GM12878 (cell line): Measurements from ENCODE around the gene MMP13. TPM values are rescaled to one million over a fixed set of nuclear protein-coding genes. Genes with fewer than 3 reads are reported as not detected.

Experiments
- ATAC-seq: fragments of 200-7000 bp; cut with Tn5 transposase; 3 replicates; pipeline ENCODE4 v1.9.1; 2020; ENCODE audit warnings: mild to moderate bottlenecking, moderate library complexity
- BruUV-seq: library from RNA; stranded (reverse); fragments of 400-500 nt; replicated peaks from 2 replicates; lab custom pipeline; 2021; lab: Mats Ljungman, UMichigan
- CTCF ChIA-PET: fragments of 300-600 bp; sonication (Branson Sonifier 250); formaldehyde crosslinking; extraction: SDS; loops from one replicate; lab custom pipeline; 2021; ENCODE audit warnings: inconsistent platforms; lab: Yijun Ruan, JAX
- POLR2A ChIA-PET: fragments of 350-600 bp; formaldehyde crosslinking; extraction: SDS; loops from one replicate; lab custom pipeline; 2021; ENCODE audit warnings: inconsistent platforms; lab: Charles Lee
- RAD21 ChIA-PET: fragments of 300-600 bp; sonication (Branson Sonifier 250); formaldehyde crosslinking; loops from one replicate; lab custom pipeline; 2023; ENCODE audit warnings: antibody characterized with exemption; ENCODE audit not compliant: unreplicated experiment; lab: Charles Lee
- SMC1A ChIA-PET: fragments of 300-600 bp; sonication (Branson Sonifier 250); formaldehyde crosslinking; loops from one replicate; lab custom pipeline; 2023; ENCODE audit not compliant: unreplicated experiment, uncharacterized antibody; lab: Charles Lee
- DNase-seq: peaks from one replicate; pipeline ENCODE4 v3.0.0-alpha.2; 2011; ENCODE audit warnings: low read depth, low spot score
- FAIRE-seq: peaks from 3 replicates; lab custom pipeline; 2011; peaks lifted over from hg19 to GRCh38; lab: Jason Lieb, UNC
- H2AFZ ChIP-seq: 2 replicates; pipeline ENCODE4 v1.6.0; 2011; ENCODE audit warnings: low read depth, low read length, control low read depth; ENCODE audit not compliant: control insufficient read depth
- H3K27ac ChIP-seq: 2 replicates; pipeline ENCODE4 v1.5.1; 2011; ENCODE audit warnings: control low read depth; ENCODE audit not compliant: control insufficient read depth, insufficient read depth
- H3K27me3 ChIP-seq, 2 experiments: replicated peaks in 1 of 2; 2 replicates each; pipeline versions ENCODE4 v1.6.0 to v1.6.1; 2011; ENCODE audit warnings: low read length in 1 of 2; ENCODE audit not compliant: control insufficient read depth in 2 of 2, insufficient read depth in 2 of 2
- H3K36me3 ChIP-seq, 2 experiments: 2 replicates each; pipeline ENCODE4 v1.5.1; 2011; ENCODE audit warnings: low read length in 1 of 2; ENCODE audit not compliant: control insufficient read depth in 2 of 2, insufficient read depth in 2 of 2
- H3K4me1 ChIP-seq: 2 replicates; pipeline ENCODE4 v1.6.1; 2011; ENCODE audit warnings: mild to moderate bottlenecking, low read length, moderate library complexity, mixed read lengths; ENCODE audit not compliant: control insufficient read depth, insufficient read depth
- H3K4me2 ChIP-seq: 2 replicates; pipeline ENCODE4 v1.6.0; 2011; ENCODE audit warnings: control low read depth; ENCODE audit not compliant: control insufficient read depth, insufficient read depth
- H3K4me3 ChIP-seq: fragments of 200-600 bp; sonication (generic); 2 replicates; pipeline ENCODE4 v1.5.1; 2016
- H3K79me2 ChIP-seq: 2 replicates; pipeline ENCODE4 v1.6.0; 2011; ENCODE audit warnings: low read length; ENCODE audit not compliant: control insufficient read depth, insufficient read depth
- H3K9ac ChIP-seq: 2 replicates; pipeline ENCODE4 v1.8.0; 2011; ENCODE audit warnings: low read length, control low read depth, mixed read lengths; ENCODE audit not compliant: control insufficient read depth, insufficient read depth
- H3K9me3 ChIP-seq: replicated peaks from 3 replicates; pipeline ENCODE4 v1.5.1; 2011; ENCODE audit warnings: mild to moderate bottlenecking, low read length; ENCODE audit not compliant: control insufficient read depth, insufficient read depth
- H4K20me1 ChIP-seq: 2 replicates; pipeline ENCODE4 v1.6.0; 2011; ENCODE audit not compliant: control insufficient read depth, insufficient read depth
- CBX3 ChIP-seq: fragments of 200-600 bp; sonication (generic); IDR thresholded peaks from 2 replicates; pipeline ENCODE4 v1.6.1; 2016; ENCODE audit warnings: low read depth, borderline replicate concordance
- CHD2 ChIP-seq: IDR thresholded peaks from 2 replicates; pipeline ENCODE4 v1.6.1; 2011; ENCODE audit warnings: low read depth, low read length, improper control_type of control experiment, borderline replicate concordance
- CTCF ChIP-seq, 3 experiments: IDR thresholded peaks in 2 of 3; conservative IDR thresholded peaks in 1 of 3; 2 replicates each; pipeline ENCODE4 v1.5.1; 2011; ENCODE audit warnings: low read depth in 3 of 3, low read length in 3 of 3, mild to moderate bottlenecking in 3 of 3, control low read depth in 2 of 3, moderate library complexity in 2 of 3, inconsistent platforms in 1 of 3, mixed read lengths in 1 of 3; ENCODE audit not compliant: control insufficient read depth in 2 of 3, insufficient read depth in 1 of 3; ENCODE audit errors: extremely low read depth in 1 of 3
- EP300 ChIP-seq, 2 experiments: fragments of 150-350 bp in 1 of 2; IDR thresholded peaks; 2 replicates each; pipeline ENCODE4 v1.6.1; 2011 to 2012; ENCODE audit warnings: low read depth in 2 of 2, low read length in 2 of 2, borderline replicate concordance in 1 of 2, improper control_type of control experiment in 1 of 2, inconsistent platforms in 1 of 2; ENCODE audit not compliant: control insufficient read depth in 1 of 2
- HCFC1 ChIP-seq: fragments of 150-350 bp; IDR thresholded peaks from 2 replicates; pipeline ENCODE4 v1.6.1; 2014; ENCODE audit warnings: low read length
- NR2C1 ChIP-seq: fragments of 450-650 bp; IDR thresholded peaks from 2 replicates; pipeline ENCODE4 v1.6.1; 2017; ENCODE audit warnings: antibody characterized with exemption, mild to moderate bottlenecking, moderate library complexity
- SMAD1 ChIP-seq: fragments of 450-650 bp; IDR thresholded peaks from 2 replicates; pipeline ENCODE4 v1.6.1; 2018; ENCODE audit warnings: mild to moderate bottlenecking, low read depth; ENCODE audit not compliant: partially characterized antibody
- TCF3 ChIP-seq: IDR thresholded peaks from 2 replicates; pipeline ENCODE4 v1.6.1; 2012; ENCODE audit warnings: low read depth, mild to moderate bottlenecking, low read length, borderline replicate concordance; ENCODE audit not compliant: insufficient read depth
- ZNF687 ChIP-seq: fragments of 450-650 bp; IDR thresholded peaks from 2 replicates; pipeline ENCODE4 v1.6.1; 2017; ENCODE audit warnings: mild to moderate bottlenecking, moderate library complexity
- in situ Hi-C: fragments of 300-500 bp; cut with MboI; formaldehyde crosslinking; loops from 9 replicates; pipeline ENCODE4 v1.14.3; 2018; ENCODE audit warnings: mixed read lengths
- intact Hi-C: fragments of 100-400 bp; cut with micrococcal nuclease; formaldehyde crosslinking; loops from one replicate; pipeline ENCODE4 v1.14.2; 2022; ENCODE audit not compliant: unreplicated experiment
- polyA plus RNA-seq, 11 experiments: library from polyadenylated mRNA; depleted of rRNA in 4 of 11; unstranded in 6 of 11; stranded (reverse) in 5 of 11; fragments of >200 nt; fragmentation: Nextera tagmentation in 4 of 11; fragmentation: Illumina TruSeq in 1 of 11; extraction: Ambion mirVana in 4 of 11; extraction: Trizol in 1 of 11; gene quantifications; 1 replicate in 1 of 11; 2 replicates in 10 of 11; pipeline versions ENCODE4 v1.2.1 to v1.2.3, GENCODE V29; 2011 to 2016; ENCODE audit warnings: inconsistent platforms in 2 of 11, missing spikeins in 2 of 11, low read depth in 1 of 11
- total RNA-seq, 4 experiments: library from RNA; depleted of rRNA in 3 of 4; stranded (reverse); fragments of >200 nt in 3 of 4; fragmentation: Illumina TruSeq in 1 of 4; extraction: Trizol in 1 of 4; gene quantifications; 2 replicates each; pipeline versions ENCODE4 v1.2.1 to v1.2.3, GENCODE V29; 2013 to 2021
- TF ChIP-seq, protein P1 (sequence below): IDR thresholded peaks from 2 replicates; pipeline ENCODE4 v1.6.1; 2012; ENCODE audit warnings: improper control_type of control experiment, low read depth, low read length; ENCODE audit not compliant: insufficient replicate concordance

Gene MMP13
- total and polyA plus RNA-seq, 10 of the 15 experiments (the other 5 are each of a cell fraction or from before 2014, with no cell fraction given), result 0.05 TPM; not detected in 9

DNA sequence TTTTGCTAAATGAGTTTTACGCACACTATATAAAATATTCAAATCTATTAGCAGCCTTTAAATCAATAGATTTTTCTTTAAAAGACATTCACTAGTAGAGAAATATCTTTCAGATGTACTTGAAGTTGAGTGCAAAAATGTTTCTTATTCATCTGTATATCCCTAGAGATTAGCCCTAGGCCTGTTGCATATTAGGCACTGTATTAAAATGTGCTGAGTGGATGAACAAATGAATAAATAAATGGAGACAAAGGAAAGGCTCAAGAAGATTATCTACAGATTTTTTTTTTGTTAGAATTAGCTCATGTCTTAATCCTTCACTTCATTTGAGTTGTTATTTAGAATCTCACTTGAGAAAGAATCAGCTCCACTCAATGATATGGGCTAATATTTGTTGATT is 12.0 kb upstream of the MMP13 start (continued):
- no peak for TF ChIP-seq ZNF687
- TF ChIP-seq EP300 (IDR thresholded peaks at IDR 0.05; ENCODE audit: borderline replicate concordance in 1 of 2, control insufficient read depth in 1 of 2, low read depth in 2 of 2, low read length in 2 of 2), result no peak
- TF ChIP-seq TCF3, result no peak

DNA sequence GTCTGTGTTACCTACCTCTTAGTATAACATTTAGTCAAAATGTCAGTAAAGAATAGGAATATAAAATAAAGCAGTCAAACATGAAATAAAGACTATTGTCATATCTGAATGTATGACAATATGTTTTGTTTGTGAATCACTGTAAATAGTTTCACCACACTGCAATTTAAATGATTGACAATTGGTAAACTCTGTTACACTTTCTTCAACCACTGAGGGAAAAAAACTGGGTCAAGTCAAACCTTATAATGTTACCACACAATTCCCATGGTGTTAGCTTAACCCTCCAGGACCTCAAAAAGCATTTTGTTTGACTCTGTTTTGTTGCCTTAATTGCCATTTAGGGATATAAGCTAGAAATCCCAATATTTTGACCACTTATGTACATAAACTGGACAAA is 10.5 kb upstream of the MMP13 start:
- BruUV-seq, result no TSS peak
- no peak for ATAC-seq
- Histone ChIP-seq H4K20me1 (no peaks in the 10 kb centered on the region), H2AFZ (no peak overlapping the region), H3K36me3 (no peaks in the 10 kb centered on the region), H3K79me2 (no peaks in the 10 kb centered on the region), H3K4me3 (no peak overlapping the region), H3K4me1 (no peaks in the 10 kb centered on the region), H3K9ac (no peak overlapping the region), H3K4me2 (no peak overlapping the region), H3K27me3 (peaks cover 0 to 3% of the 10 kb centered on the region in 2 experiments; a peak in 1 of 4 replicates), H3K27ac (no peak overlapping the region), H3K9me3 (no peaks in the 10 kb centered on the region)
- FAIRE-seq, result no peak
- ChIA-PET RAD21 (no interaction called here), SMC1A (interaction anchor here (1.3 to 1.8 kb wide), 4 partner anchors 18 to 52 kb away, joined by 3 to 7 read pairs (median 4); no protein-coding TSS in a partner anchor), CTCF (interaction anchor here (1.6 kb wide), 1 partner anchor 25 kb away, joined by 3 read pairs; no protein-coding TSS in a partner anchor), POLR2A (no interaction called here)
- DNase-seq, result no peak
- in situ Hi-C loops (no loop called here), intact Hi-C loops (no loop called here)
- TF ChIP-seq CHD2 (no peak), HCFC1 (no peak), SMAD1 (no peak), CBX3 (no peak), NR2C1 (no peak), CTCF (IDR thresholded peaks at IDR 0.05 in 2 of 3, conservative IDR thresholded peaks at IDR 0.05 in 1 of 3; ENCODE audit: control insufficient read depth in 2 of 3, extremely low read depth in 1 of 3, insufficient read depth in 1 of 3, low read depth in 3 of 3, low read length in 3 of 3) (no peak)
- TF ChIP-seq, protein P1, sequence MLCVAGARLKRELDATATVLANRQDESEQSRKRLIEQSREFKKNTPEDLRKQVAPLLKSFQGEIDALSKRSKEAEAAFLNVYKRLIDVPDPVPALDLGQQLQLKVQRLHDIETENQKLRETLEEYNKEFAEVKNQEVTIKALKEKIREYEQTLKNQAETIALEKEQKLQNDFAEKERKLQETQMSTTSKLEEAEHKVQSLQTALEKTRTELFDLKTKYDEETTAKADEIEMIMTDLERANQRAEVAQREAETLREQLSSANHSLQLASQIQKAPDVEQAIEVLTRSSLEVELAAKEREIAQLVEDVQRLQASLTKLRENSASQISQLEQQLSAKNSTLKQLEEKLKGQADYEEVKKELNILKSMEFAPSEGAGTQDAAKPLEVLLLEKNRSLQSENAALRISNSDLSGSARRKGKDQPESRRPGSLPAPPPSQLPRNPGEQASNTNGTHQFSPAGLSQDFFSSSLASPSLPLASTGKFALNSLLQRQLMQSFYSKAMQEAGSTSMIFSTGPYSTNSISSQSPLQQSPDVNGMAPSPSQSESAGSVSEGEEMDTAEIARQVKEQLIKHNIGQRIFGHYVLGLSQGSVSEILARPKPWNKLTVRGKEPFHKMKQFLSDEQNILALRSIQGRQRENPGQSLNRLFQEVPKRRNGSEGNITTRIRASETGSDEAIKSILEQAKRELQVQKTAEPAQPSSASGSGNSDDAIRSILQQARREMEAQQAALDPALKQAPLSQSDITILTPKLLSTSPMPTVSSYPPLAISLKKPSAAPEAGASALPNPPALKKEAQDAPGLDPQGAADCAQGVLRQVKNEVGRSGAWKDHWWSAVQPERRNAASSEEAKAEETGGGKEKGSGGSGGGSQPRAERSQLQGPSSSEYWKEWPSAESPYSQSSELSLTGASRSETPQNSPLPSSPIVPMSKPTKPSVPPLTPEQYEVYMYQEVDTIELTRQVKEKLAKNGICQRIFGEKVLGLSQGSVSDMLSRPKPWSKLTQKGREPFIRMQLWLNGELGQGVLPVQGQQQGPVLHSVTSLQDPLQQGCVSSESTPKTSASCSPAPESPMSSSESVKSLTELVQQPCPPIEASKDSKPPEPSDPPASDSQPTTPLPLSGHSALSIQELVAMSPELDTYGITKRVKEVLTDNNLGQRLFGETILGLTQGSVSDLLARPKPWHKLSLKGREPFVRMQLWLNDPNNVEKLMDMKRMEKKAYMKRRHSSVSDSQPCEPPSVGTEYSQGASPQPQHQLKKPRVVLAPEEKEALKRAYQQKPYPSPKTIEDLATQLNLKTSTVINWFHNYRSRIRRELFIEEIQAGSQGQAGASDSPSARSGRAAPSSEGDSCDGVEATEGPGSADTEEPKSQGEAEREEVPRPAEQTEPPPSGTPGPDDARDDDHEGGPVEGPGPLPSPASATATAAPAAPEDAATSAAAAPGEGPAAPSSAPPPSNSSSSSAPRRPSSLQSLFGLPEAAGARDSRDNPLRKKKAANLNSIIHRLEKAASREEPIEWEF, result no peak
